Measurements from ENCODE around the gene PEF1. TPM values are rescaled to one million over a fixed set of nuclear protein-coding genes. Genes with fewer than 3 reads are reported as not detected.

PEF1 gene
- total and polyA plus RNA-seq, 2 experiments from 2014 or later: 22.3 to 68.5 TPM

- H3K27ac Mint-ChIP-seq: no peak overlapping the region
- no peak overlapping the region for H2AFZ ChIP-seq
- DNase-seq (ENCODE audit: low spot score): no peak
- no peak overlapping the region for H3K4me2 ChIP-seq
- TF ChIP-seq CREB1 (CRISPR knock-in tag; IDR thresholded peaks at IDR 0.05; ENCODE audit: low read depth) (no peak), STAT1 (IDR thresholded peaks at IDR 0.05; ENCODE audit: unreplicated experiment) (no peak), ZNF331 (CRISPR knock-in tag; IDR thresholded peaks at IDR 0.05; ENCODE audit: low read depth) (no peak), ETS1 (IDR thresholded peaks at IDR 0.05) (no peak), JUNB (IDR thresholded peaks at IDR 0.05; ENCODE audit: unreplicated experiment) (no peak), ZNF114 (CRISPR knock-in tag; IDR thresholded peaks at IDR 0.05) (no peak), REST (IDR thresholded peaks at IDR 0.05; ENCODE audit: unreplicated experiment) (no peak), POLR2AphosphoS5 (IDR thresholded peaks at IDR 0.05; ENCODE audit: low read depth) (no peak), NANOG (IDR thresholded peaks at IDR 0.05; ENCODE audit: borderline replicate concordance) (no peak), EZH2 (IDR thresholded peaks at IDR 0.05; ENCODE audit: low read depth, unreplicated experiment) (no peak), EZH2phosphoT487 (IDR thresholded peaks at IDR 0.05; ENCODE audit: unreplicated experiment) (no peak)
- TF ChIP-seq, protein P1, sequence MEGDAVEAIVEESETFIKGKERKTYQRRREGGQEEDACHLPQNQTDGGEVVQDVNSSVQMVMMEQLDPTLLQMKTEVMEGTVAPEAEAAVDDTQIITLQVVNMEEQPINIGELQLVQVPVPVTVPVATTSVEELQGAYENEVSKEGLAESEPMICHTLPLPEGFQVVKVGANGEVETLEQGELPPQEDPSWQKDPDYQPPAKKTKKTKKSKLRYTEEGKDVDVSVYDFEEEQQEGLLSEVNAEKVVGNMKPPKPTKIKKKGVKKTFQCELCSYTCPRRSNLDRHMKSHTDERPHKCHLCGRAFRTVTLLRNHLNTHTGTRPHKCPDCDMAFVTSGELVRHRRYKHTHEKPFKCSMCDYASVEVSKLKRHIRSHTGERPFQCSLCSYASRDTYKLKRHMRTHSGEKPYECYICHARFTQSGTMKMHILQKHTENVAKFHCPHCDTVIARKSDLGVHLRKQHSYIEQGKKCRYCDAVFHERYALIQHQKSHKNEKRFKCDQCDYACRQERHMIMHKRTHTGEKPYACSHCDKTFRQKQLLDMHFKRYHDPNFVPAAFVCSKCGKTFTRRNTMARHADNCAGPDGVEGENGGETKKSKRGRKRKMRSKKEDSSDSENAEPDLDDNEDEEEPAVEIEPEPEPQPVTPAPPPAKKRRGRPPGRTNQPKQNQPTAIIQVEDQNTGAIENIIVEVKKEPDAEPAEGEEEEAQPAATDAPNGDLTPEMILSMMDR (conservative IDR thresholded peaks at IDR 0.05; ENCODE audit: low read depth in 2 of 2): no peak
- TF ChIP-seq, protein P2, sequence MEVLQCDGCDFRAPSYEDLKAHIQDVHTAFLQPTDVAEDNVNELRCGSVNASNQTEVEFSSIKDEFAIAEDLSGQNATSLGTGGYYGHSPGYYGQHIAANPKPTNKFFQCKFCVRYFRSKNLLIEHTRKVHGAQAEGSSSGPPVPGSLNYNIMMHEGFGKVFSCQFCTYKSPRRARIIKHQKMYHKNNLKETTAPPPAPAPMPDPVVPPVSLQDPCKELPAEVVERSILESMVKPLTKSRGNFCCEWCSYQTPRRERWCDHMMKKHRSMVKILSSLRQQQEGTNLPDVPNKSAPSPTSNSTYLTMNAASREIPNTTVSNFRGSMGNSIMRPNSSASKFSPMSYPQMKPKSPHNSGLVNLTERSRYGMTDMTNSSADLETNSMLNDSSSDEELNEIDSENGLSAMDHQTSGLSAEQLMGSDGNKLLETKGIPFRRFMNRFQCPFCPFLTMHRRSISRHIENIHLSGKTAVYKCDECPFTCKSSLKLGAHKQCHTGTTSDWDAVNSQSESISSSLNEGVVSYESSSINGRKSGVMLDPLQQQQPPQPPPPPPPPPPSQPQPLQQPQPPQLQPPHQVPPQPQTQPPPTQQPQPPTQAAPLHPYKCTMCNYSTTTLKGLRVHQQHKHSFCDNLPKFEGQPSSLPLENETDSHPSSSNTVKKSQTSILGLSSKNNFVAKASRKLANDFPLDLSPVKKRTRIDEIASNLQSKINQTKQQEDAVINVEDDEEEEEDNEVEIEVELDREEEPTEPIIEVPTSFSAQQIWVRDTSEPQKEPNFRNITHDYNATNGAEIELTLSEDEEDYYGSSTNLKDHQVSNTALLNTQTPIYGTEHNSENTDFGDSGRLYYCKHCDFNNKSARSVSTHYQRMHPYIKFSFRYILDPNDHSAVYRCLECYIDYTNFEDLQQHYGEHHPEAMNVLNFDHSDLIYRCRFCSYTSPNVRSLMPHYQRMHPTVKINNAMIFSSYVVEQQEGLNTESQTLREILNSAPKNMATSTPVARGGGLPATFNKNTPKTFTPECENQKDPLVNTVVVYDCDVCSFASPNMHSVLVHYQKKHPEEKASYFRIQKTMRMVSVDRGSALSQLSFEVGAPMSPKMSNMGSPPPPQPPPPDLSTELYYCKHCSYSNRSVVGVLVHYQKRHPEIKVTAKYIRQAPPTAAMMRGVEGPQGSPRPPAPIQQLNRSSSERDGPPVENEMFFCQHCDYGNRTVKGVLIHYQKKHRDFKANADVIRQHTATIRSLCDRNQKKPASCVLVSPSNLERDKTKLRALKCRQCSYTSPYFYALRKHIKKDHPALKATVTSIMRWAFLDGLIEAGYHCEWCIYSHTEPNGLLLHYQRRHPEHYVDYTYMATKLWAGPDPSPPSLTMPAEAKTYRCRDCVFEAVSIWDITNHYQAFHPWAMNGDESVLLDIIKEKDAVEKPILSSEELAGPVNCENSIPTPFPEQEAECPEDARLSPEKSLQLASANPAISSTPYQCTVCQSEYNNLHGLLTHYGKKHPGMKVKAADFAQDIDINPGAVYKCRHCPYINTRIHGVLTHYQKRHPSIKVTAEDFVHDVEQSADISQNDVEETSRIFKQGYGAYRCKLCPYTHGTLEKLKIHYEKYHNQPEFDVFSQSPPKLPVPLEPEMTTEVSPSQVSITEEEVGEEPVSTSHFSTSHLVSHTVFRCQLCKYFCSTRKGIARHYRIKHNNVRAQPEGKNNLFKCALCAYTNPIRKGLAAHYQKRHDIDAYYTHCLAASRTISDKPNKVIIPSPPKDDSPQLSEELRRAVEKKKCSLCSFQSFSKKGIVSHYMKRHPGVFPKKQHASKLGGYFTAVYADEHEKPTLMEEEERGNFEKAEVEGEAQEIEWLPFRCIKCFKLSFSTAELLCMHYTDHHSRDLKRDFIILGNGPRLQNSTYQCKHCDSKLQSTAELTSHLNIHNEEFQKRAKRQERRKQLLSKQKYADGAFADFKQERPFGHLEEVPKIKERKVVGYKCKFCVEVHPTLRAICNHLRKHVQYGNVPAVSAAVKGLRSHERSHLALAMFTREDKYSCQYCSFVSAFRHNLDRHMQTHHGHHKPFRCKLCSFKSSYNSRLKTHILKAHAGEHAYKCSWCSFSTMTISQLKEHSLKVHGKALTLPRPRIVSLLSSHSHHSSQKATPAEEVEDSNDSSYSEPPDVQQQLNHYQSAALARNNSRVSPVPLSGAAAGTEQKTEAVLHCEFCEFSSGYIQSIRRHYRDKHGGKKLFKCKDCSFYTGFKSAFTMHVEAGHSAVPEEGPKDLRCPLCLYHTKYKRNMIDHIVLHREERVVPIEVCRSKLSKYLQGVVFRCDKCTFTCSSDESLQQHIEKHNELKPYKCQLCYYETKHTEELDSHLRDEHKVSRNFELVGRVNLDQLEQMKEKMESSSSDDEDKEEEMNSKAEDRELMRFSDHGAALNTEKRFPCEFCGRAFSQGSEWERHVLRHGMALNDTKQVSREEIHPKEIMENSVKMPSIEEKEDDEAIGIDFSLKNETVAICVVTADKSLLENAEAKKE (CRISPR knock-in tag; IDR thresholded peaks at IDR 0.05): no peak
- no peaks in the 10 kb centered on the region for H3K4me1 ChIP-seq (ENCODE audit: insufficient read depth)
- H3K9me3 Mint-ChIP-seq: no peaks in the 10 kb centered on the region
- H3F3A ChIP-seq (replicated peaks; ENCODE audit: low read depth): no peaks in the 10 kb centered on the region
- H3K36me3 ChIP-seq (ENCODE audit: insufficient read depth): 0 out of 2 replicates have a peak, but pooled peaks cover 4% of the 10 kb centered on the region
- H3K27ac ChIP-seq (ENCODE audit: low read depth): no peak overlapping the region
- H3K9me2 ChIP-seq (ENCODE audit: insufficient read depth): no peaks in the 10 kb centered on the region
- H3K4me3 ChIP-seq: no peak overlapping the region
- no peaks in the 10 kb centered on the region for H3K79me2 ChIP-seq (replicated peaks; ENCODE audit: insufficient read depth)
- H3K4me1 Mint-ChIP-seq: peaks cover 4% of the 10 kb centered on the region; the same call in 2 of the 3 replicates
- H3K36me3 Mint-ChIP-seq (ENCODE audit: low read depth): peaks cover 10% of the 10 kb centered on the region
- ATAC-seq: no peak
- peaks cover 13% of the 10 kb centered on the region for H3K27me3 Mint-ChIP-seq (ENCODE audit: insufficient read depth, low read depth, poor library complexity)
- H3K4me3 Mint-ChIP-seq: no peak overlapping the region
- no peaks in the 10 kb centered on the region for H3K27me3 ChIP-seq (ENCODE audit: insufficient read depth)
- no peaks in the 10 kb centered on the region; the same call in 1 of the 2 replicates for H4K20me1 ChIP-seq (replicated peaks; ENCODE audit: insufficient read depth)
Observed at GRCh38 chr1:31625561-31626222, 19.0 kb downstream of the PEF1 start.

Measured in GM23338 (cell line).